Endothelial cell of hepatic sinusoid (primary cell): ENCODE results near the gene TMEM131.

Source experiments
- in situ Hi-C: cut with HindIII; loops from 2 replicates; pipeline ENCODE4 v1.10.0; 2017; ENCODE audit warnings: low sequenced_read_pairs

The TMEM131 gene

DNA sequence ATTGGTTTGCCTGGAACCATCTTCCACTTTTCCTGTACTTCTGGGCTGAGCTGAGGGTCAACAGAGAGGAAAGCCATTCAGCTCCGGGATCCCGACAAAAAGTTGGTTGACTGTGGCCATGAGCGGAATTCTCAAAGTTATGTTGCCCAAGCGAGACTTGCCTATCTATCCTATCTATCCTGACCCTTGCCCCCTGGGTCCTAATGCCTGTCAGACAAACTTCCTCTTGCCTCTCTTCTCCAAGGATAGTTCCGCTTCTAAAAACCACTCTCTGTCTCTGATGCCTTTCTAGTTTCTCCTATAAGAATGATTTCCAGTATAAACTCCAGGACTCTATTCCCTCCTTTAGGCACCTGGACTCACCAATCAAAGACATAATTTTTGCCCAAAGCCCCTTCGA, 173.9 kb downstream of the TMEM131 start:
- in situ Hi-C loops, result loop anchor here (25.0 kb wide), 1 partner anchor 565 kb away; no protein-coding TSS in a partner anchor

DNA sequence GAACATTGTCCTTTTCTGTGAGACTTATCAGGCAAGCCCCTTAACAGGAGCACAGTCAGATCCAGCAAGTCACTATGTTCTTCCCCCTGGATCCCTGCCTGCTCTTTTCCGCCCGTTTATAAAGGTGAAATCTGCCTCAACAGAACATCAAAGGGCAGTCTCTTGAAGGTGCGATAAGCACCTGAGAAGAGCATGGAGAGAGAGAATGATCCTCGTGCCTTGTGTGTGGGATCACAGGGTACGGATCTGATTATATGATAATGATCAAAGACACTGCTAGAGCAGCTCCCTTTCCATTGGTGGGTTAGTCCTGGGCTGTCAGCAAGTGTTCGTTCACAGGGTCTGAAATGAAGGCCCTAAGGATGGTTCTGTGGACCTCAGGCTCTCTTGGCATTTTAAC, 176.0 kb downstream of the TMEM131 start:
- in situ Hi-C loops, result loop anchor here (25.0 kb wide), 1 partner anchor 568 kb away; no protein-coding TSS in a partner anchor

DNA sequence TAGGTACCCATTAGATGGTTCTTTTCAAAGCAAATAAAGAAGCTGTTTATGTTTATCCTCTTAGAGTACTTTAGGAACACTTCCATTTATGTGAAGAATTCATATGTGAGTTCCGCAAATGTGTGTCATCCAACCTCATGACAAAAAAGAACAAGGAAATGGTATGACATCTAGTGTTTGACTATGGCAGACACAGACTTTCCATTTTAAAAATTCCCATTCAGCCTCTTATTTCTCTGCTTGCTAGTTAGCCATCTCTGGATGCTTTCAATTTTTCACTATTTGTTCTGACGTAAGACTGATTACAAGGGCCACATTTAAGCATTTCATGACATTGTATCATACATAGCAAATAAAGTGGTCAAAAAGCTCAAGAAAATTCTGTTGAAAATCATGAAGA, 179.3 kb downstream of the TMEM131 start:
- in situ Hi-C loops, result loop anchor here (25.0 kb wide), 1 partner anchor 571 kb away; no protein-coding TSS in a partner anchor

- in situ Hi-C loops, result loop anchor here (5.0 to 25.0 kb wide), 2 partner anchors 79 to 574 kb away; no protein-coding TSS in a partner anchor
Observed at GRCh38 chr2:97812931-97813330, 182.8 kb downstream of the TMEM131 start.

DNA sequence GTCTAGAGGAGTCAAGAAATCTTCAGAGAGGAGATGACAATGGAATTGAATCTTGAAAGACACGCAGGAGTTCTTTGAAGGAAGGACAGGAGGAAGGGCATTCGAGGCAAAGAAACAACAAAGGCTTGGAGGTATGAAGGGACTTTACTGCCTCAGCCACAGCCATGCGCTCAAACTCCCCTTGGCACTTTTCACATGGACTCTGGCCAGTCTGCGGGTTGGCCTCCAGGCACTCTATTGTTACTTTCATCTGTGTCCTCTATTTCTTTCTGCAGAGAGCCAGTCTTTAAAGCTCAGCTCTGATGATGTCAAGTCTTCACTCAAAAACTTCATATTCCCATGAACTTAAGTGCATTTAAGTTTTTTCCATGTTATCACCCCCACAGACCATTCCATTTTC, 186.9 kb downstream of the TMEM131 start:
- in situ Hi-C loops, result loop anchor here (25.0 kb wide), 1 partner anchor 578 kb away; no protein-coding TSS in a partner anchor

DNA sequence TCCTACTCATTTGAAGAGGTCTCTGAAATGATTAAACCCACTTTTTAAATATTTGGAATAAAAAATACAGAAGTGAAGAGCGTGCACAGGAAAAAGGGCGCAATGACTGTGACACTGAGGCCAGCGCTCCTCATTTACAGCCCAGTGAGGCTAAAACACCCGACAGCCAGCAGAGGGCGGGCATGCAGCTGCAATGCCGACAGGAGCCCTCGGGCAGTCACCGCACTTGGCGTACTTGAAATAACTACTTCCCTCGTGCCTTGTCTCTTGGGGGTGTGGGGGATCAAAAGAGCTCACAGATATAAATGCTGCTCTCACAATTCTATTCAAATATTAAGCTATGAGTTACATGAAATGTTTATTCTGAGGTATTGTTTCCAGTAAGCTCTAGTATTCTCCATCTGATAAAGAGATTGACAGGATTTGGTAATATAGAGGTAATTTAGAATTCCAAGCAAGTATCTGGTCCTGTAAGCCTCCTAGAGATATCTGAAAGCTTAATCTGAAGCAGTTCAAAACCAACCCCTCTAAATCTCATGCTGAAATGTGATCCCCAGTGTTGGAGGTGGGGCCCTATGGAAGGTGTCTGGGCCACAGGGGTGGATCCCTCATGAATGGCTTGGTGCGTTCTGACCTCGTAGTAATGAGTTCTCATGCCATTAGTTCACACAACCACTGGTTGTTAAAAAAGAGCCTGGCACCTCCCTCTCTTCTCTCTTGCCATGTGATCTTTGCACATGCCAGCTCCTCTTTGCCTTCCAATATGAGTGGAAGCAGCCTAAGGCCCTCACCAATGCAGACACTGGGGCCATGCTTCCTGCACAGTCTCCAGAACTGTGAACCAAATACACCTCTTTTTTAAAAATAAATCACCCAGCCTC, 188.8 kb downstream of the TMEM131 start:
- in situ Hi-C loops, result loop anchor here (25.0 kb wide), 1 partner anchor 580 kb away; no protein-coding TSS in a partner anchor

DNA sequence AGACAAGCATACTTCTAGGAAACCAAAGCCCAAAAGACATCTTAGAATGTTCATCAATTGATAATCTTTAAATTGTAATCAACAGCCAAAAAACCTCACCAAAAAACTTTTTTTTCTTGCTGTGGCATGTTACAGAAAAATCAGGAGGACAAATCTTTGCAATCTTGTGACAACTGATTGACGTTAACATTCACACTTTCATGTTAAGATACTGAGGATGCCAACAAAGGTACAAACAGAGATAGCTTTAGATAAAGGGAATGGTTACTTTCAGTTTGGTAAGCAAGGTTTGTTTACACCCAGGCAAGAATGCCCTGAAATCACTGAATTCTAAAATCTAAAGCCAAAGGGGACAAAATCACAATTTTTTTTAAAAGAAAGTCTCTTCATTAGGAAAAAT, 190.0 kb downstream of the TMEM131 start:
- in situ Hi-C loops, result loop anchor here (25.0 kb wide), 1 partner anchor 582 kb away; no protein-coding TSS in a partner anchor

DNA sequence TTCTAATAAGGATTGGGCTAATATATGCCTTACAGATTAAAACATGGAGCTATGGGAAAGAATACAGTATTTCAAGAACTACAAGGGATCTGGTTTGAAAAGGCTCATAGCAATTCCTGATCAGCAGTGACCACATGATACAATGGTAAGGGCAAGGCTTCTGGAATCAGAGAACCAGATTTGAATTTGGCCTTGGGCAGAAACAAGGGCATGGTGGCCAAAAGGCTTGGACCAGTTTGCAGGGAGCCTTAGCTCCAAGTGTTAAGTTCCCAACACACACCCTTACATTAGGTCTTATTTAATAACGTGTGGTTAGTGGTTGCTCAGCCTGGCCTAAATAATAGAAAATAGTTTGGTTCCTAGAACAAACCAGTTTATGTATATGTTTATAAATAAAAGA, 194.7 kb downstream of the TMEM131 start:
- in situ Hi-C loops, result loop anchor here (25.0 kb wide), 1 partner anchor 586 kb away; no protein-coding TSS in a partner anchor

GRCh38 chr2:97798416-97798815, 197.3 kb downstream of the TMEM131 start:
- in situ Hi-C loops, result no loop called here

DNA sequence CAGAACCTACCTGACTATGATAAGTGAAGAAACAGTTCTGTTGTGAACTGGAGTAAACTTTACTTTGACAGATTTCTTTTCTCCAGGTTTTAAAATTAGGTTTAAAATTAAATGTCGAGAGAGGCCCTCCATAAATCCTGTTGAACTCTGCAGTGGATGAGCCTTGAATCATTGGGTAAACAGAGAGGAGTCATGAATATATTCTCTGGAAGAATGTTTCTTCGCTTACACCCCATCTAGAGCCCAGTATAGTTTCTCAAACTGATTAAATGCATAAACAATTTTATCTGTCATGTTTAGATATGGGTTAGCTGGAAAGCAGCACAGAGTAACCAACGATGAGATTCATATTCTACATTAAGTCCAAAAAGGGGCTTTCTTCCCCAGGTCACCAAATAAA, 198.4 kb downstream of the TMEM131 start:
- in situ Hi-C loops, result no loop called here

DNA sequence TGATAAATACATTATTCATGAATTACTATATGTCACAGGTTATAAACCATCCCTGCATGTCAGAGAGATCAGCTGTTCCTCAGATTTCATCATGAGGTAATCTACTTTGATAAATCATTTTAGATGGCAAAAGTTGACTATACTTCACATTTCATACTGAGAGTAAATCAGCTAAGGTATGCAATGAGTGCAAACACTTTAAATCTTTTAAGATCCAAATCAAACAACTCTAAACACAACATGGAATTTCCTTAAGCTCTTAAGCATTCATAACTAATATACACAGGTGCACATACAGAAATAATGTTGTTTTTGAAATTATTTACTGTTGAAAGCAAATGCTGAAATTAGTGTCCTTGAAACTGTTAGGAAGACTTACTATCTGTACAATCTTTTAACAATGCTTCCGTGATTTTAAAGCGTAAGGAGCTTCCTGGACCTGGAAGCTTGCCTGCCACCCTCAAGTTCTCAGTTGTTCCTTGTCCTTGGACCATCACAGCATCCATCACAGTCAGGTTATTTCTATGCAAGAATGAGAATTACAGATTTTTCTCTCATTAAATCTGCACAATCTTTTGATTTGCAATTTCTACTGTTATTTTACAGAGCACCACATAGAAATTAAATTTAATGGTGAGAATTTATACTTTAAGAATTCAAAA, 199.2 kb downstream of the TMEM131 start:
- in situ Hi-C loops, result no loop called here

DNA sequence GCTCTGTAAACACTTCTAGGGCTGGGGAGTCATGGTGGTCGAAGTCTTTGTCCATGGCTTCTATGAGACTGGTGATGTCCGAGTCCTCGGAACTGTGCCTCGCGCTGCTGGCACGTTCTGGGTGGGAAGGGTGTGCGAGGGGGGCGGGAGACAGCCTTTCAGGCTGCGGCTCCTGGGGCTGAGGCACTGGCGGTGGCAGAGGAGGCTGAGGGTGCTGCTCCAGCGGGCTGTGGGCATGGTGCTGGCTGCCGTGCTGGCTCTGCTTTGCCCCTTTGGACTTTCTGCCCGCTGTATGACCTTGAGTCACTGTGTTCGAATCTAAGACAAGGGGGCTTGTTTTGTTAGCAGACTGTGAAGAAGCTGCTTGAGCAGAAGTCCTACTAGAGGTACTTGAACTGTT, 203.3 kb downstream of the TMEM131 start:
- in situ Hi-C loops, result no loop called here

GRCh38 chr2:97788986-97789644, 206.6 kb downstream of the TMEM131 start:
- in situ Hi-C loops, result no loop called here

- in situ Hi-C loops, result no loop called here
Observed at GRCh38 chr2:97785818-97786217, 209.9 kb downstream of the TMEM131 start.

GRCh38 chr2:97784953-97785352, 210.8 kb downstream of the TMEM131 start:
- in situ Hi-C loops, result no loop called here

DNA sequence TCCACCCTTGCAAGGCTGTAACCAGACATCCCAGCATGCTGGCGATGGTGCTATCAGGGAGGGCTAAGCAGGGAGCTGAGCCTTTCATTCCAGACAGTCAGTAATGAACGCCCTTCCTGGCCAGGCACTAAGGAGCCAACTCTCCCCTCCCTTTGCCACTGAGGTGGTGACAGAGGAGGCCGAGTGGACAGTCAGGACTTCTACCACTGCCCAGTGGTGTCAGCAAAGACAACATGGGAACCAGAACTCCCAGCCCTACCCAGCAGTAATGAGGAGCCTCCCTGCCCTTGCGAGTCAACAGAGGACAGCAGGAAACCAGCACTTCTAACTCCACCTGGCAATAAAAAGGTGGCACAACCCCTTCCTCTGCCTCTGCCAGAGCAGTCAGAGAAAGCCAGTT, 213.8 kb downstream of the TMEM131 start:
- in situ Hi-C loops, result no loop called here

DNA sequence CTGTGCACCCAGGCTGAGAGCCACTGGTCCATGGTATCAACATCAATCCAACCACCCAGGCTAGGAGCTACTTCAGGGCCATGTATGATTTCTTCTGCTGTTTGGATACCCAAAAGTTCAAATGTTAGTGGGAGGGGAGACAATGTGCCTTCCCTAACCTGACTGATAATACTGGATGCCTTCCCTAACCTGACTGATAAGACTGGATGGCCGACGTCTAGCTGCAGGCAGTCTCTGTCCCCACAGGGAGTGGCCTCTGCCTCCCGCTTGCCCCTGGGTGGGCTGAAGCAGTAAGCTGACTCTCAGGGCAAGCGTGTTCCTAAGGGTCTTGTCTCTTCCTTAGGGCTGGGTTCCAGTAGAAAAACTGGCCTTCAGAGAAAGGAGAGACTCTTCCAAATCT, 216.6 kb downstream of the TMEM131 start:
- in situ Hi-C loops, result no loop called here

GRCh38 chr2:97775074-97775473, 220.7 kb downstream of the TMEM131 start:
- in situ Hi-C loops, result no loop called here

- in situ Hi-C loops, result no loop called here
Observed at GRCh38 chr2:97774425-97774824, 221.3 kb downstream of the TMEM131 start.

GRCh38 chr2:97770445-97770844, 225.3 kb downstream of the TMEM131 start:
- in situ Hi-C loops, result no loop called here

DNA sequence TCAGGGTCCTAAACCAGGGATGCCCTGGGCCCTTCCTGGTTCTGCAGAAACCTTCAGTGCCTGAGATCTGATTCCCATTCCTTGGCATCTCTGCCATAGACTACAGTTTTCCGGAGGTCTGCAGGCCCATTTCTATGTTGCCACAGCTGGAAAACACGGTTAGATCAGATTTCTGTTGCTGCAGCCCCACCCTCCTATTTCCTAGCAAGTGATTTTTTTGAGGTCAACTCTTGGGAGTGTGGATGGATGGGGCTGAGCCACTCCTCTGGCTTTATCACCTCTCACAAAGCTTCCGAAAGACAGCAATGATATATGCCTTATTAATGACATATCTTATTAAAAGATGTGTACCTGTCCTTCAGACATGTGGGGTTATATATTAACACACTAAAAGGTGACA, 226.0 kb downstream of the TMEM131 start:
- in situ Hi-C loops, result no loop called here
